GM04504 (cell line): ENCODE results near the gene LEFTY2.
"Not testable (repeated sequence)": the region's sequence is repeated elsewhere in the genome, so short reads cannot be mapped to it uniquely, and the experiment has no call there.

Experiments used
- DNase-seq: peaks from one replicate; pipeline ENCODE4 v3.0.0-alpha.2; 2012; ENCODE audit warnings: low read depth

The LEFTY2 gene

DNA sequence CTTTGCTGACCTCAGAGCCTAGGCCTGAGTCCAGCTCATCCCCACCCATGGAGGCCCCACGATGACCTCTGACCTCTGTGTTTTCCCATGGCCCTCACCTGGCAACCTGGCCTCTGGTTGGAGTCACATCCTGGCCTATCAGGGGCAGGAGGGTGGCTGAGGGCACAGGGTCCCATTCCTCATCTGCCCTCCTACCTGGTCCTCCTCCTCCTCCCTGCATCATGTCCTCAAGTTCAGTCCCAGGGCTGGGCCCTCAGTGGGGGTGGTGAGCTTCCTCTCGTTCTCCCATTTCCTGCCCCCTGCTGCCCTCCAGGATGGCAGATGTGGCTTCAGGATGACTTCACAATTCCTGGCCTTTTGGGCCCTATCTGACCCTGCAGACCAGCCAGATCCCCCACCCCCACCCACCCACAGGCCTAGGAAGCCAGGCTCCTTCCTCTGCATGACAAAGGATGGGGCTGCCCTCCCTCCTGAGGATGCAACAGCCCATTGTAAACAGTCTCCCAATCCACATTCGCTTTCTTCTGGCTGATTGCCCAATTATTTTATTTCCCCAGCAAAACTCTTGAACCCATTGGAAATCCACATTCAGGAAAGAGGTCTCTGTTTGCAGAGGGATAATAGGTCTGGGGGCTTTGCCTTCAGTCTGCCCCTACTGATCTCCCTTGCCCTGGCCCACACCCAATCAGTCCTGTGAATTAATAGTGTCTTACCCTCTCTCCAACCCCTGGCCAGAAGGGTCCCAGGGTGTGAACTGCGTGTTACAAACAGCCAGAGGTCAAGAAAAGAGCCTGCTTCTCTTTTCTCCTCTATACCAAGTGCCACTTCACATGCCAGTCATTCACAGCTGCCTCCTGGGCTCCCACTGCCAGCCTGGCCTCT is 41.7 kb downstream of the LEFTY2 start:
- no peak for DNase-seq

GRCh38 chr1:225897595-225898514 is 43.2 kb downstream of the LEFTY2 start:
- DNase-seq = no peak

GRCh38 chr1:225896937-225897549 is 44.0 kb downstream of the LEFTY2 start:
- DNase-seq = no peak

GRCh38 chr1:225896494-225896893 is 44.5 kb downstream of the LEFTY2 start:
- no peak for DNase-seq

DNA sequence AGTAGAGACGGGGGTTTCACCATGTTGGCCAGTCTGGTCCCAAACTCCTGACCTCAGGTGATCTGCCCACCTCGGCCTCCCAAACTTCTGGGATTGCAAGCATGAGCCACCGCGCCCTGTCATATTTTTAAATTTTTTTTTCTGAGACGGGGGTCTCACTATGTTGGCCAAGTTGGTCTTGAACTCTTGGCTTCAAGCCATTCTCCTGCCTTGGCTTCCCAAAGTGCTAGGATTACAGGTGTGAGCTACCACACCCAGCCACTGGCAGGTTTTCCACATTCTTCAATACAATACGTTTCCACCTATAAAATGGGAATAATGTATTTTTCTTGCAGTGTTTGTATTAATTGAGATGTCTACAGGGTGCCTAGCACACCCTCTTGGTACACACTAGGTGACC is 48.7 kb downstream of the LEFTY2 start:
- no peak for DNase-seq

DNA sequence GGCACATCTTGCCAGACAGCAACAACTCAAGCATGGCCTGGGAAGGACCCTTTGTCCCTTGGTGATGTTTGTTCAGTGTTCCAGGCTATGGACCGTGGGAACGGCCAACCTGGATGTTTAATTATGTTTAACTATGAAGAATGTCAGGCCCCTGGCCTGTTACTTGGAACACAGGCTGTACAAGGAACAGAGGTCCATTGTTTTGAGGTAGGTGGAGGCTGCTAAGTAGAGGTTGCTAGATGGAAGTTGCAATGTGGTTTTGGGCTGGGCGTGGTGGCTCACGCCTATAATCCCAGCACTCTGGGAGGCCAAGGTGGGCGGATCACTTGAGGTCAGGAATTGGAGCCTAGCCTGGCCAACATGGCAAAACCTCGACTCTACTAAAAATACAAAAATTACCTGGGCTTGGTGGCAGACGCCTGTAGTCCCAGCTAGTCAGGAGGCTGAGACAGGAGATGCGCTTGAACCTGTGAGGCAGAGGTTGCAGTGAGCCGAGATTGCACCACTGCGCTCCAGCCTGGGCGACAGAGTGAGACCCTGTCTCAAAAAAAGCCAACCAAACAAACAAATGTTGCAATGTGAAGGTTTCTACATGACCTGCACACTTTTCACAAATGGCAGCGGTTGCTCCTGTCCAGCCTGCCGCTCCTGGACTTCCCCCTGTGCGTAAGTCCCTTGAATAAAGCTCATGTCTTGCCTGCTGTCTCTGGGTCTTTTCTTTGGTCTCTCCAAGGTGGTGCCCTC is 49.6 kb downstream of the LEFTY2 start:
- DNase-seq = no peak

DNA sequence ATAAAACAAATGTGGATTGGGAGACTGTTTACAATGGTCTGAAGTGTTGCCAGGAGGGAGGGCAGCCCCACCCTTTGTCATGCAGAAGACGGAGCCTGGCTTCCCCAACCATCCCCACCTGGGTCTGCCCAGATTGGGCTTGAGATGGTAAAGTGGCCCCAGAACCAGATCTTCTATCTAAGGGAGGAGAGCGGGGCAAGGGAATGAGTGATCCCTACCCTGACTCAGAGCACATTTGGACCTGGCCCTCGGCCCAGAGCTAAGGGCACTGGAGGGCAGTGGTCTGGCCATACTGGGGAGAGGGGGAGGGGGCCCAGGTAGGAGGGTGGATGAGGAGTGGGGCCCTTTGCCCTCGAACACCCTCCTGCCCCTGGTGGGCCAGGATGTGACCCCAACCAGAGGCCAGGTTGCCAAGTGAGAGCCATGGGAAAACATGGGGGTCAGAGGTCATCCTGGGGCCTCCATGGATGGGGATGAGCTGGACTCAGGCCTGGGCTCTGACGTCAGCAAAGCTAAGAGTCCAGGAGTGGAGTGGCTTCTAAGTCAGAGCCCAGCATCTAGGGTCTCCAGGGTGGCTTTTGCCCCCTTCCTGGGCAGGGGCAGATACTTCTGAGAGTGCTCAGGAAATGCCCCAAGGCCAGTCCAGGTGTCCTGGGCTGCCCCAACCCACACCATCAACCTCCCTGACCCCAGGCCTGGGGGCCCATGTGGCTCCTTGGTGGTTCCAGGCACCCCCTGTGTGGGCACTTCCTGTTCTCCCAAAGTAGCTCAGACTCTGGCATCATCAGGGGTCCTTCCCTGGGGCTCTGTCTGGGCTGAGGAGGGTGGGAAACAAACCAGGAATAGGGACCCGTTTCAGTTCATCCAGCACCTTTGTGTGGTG is 50.4 kb downstream of the LEFTY2 start:
- no peak for DNase-seq

DNA sequence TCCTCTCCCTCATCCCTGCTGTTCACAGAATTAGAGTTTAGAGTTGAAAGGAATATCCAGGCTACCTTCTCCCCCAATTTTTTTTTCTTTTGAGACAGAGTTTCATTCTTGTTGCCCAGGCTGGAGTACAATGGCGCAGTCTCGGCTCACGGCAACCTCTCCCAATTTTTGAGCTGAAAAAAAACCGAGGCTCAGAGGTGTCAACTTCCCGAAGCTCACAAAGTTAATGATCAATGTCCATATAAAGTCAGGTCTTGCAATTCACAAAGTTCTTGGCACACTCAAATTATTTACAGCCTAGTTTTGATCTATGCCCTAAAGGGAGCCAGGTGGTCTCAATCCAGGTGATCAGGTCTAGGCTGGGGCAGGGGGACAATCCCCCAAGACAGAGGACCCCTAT is 51.3 kb downstream of the LEFTY2 start:
- no peak for DNase-seq

DNA sequence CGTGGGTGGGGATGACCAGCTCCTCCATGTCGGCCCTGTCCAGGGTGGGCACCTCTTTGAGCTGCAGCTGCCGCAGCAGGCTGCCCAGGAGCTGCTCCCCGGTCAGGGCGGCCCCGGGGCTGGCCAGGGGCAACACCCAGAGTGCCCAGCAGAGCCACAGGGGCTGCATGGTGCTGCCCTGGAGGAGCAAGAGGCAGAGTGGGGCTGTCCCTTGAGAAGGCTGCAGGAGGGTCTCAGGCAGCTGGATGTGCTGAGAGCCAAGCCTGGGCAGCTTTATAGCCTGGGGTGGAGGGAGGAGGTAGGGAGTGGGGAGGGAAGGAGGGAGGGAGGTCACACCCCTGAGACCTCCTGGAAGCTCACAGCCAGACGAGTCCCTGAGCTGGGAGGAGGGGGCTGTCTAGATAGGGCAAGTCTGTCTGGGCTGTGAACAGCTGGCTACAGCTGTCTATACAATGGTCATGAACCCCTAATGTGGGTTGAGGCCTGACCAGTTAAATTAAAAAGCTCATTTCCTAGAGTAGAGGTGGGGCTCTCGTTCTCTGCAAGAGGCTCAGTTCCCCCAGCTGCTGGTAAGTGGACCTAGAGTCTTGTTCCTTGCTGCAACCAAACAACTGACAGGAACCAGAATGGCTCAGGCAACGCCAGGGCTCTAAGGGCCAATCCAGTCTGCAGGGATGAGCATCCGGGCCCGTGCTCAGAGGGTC is 52.0 kb downstream of the LEFTY2 start, which contains the start of gene LEFTY1:
LEFTY1 (minus strand) TSS at position 249 of the 704 bp plus-strand sequence; CDS start at position 169, 80 bp downstream.
- DNase-seq = no peak

DNA sequence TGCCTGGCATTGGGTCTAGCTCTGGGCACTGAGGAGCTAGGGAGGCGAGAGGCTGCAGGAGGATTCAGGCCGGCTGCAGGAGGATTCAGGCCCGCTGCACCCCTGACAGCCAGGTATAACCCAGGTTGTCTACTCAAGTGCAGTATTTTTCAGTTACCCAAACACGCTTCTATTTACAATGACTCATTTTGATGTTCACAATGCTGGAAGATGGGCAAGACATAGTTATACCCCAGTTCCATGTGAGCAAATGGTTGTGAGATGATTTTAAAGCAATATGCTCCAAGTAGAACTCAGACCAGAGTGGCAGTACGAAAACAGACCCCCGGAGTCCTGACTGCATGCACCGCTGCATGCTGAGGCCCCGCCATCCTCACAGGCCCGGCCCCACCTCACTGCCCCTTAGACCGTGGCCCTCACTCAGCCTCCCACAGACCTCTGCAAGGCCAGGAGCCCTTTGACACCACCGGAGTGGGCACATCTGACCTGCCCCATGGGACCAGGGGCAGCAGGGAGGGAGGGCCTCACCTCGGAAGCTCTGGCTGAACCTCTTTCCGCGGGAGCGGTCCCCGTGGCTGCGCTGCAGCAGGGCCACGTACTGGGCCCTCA is 52.6 kb downstream of the LEFTY2 start:
- no peak for DNase-seq

- DNase-seq = not testable (repeated sequence)
These were observed 53.3 kb downstream of the LEFTY2 start for GRCh38 chr1:225887554-225888288.

GRCh38 chr1:225887030-225887314 is 54.0 kb downstream of the LEFTY2 start:
- no peak for DNase-seq
